Measurements from ENCODE around the gene PLAGL1. TPM values are rescaled to one million over a fixed set of nuclear protein-coding genes. Genes with fewer than 3 reads are reported as not detected.

Gene PLAGL1
- total and polyA plus RNA-seq, 2 of the 8 experiments (the other 6 are each of a cell fraction or from before 2014, with no cell fraction given) = 0.94 to 1.1 TPM

DNA sequence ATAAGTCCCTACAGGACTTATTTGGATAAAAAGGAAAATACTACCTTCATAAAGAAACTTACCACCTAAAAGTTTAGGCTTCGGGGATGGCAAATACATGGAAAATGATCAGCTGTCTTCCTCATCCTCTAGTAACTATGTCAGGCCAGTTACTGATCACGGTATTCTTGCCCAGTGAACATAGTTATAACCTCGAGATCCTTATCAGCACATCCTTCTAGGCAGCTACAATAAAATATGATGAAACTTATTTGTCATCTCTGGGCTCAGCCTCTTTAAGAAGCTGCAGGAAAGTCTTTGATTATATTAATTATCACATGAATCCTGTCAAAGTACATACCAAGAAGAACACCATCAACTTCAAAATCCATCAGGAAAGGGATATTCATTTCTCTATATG lies 45.5 kb upstream of the PLAGL1 start (continued):
- no peak for TF ChIP-seq BRCA1 (IDR thresholded peaks at IDR 0.05; ENCODE audit: low read depth, low read length)
- no peak for TF ChIP-seq CHD2 (IDR thresholded peaks at IDR 0.05; ENCODE audit: low read length)
- no peak for TF ChIP-seq TAF7 (optimal IDR thresholded peaks at IDR 0.05; ENCODE audit: borderline replicate concordance, low read depth, low read length)
